K562 (cell line): Measurements from ENCODE around the gene KATNB1. TPM values are rescaled to one million over a fixed set of nuclear protein-coding genes. Genes with fewer than 3 reads are reported as not detected.

ENCODE experiments used
- CBX2 ChIP-seq: fragments of 200-600 bp; sonication (generic); IDR thresholded peaks from one replicate; pipeline ENCODE4 v1.6.1; 2012; ENCODE audit warnings: mild to moderate bottlenecking, low read length, inconsistent platforms; ENCODE audit not compliant: insufficient read depth, poor library complexity, severe bottlenecking
- ETV6 ChIP-seq, 3 experiments: fragments of 150-350 bp in 1 of 3; sonication (generic) in 1 of 3; formaldehyde crosslinking in 1 of 3; IDR thresholded peaks; 2 replicates each; pipeline versions ENCODE4 v1.6.1 to v1.8.0; 2014 to 2022; ENCODE audit warnings: borderline replicate concordance in 2 of 3, low read depth in 2 of 3, antibody characterized with exemption in 1 of 3, low read length in 1 of 3, mild to moderate bottlenecking in 1 of 3, missing genetic modification reagents in 1 of 3
- FOXJ2 ChIP-seq: fragments of 200-800 bp; sonication (Bioruptor generic); IDR thresholded peaks from 2 replicates; pipeline ENCODE4 v1.6.1; 2016; ENCODE audit warnings: missing genetic modification characterization, missing compliant biosample characterization
- NR2C1 ChIP-seq, 2 experiments: fragments of 450-650 bp; IDR thresholded peaks; 2 replicates each; pipeline ENCODE4 v1.6.1; 2017; ENCODE audit warnings: mild to moderate bottlenecking in 2 of 2, antibody characterized with exemption in 1 of 2, inconsistent platforms in 1 of 2, missing compliant biosample characterization in 1 of 2, missing genetic modification characterization in 1 of 2
- RBM25 ChIP-seq: fragments of 200-400 bp; formaldehyde crosslinking; IDR thresholded peaks from 2 replicates; pipeline ENCODE4 v1.6.1; 2018; ENCODE audit warnings: low read length, low read depth, moderate library complexity; ENCODE audit not compliant: severe bottlenecking
- TBL1XR1 ChIP-seq, 2 experiments: IDR thresholded peaks; 2 replicates each; pipeline ENCODE4 v1.6.1; 2012; ENCODE audit warnings: improper control_type of control experiment in 2 of 2, low read length in 2 of 2, mild to moderate bottlenecking in 1 of 2
- ZBTB7A ChIP-seq: IDR thresholded peaks from 2 replicates; pipeline ENCODE4 v1.6.1; 2011; ENCODE audit warnings: low read depth, mild to moderate bottlenecking, low read length, moderate library complexity, borderline replicate concordance; ENCODE audit not compliant: control insufficient read depth
- ZZZ3 ChIP-seq: fragments of 450-650 bp; IDR thresholded peaks from 2 replicates; pipeline ENCODE4 v1.6.1; 2016; ENCODE audit warnings: antibody characterized with exemption, mild to moderate bottlenecking, moderate library complexity
- polyA plus RNA-seq, 8 experiments: library from polyadenylated mRNA; depleted of rRNA in 4 of 8; stranded (reverse) in 5 of 8; unstranded in 3 of 8; fragments of >200 nt; fragmentation: Nextera tagmentation in 2 of 8; fragmentation: Illumina TruSeq in 1 of 8; extraction: Ambion mirVana in 2 of 8; extraction: Trizol in 1 of 8; gene quantifications; 2 replicates each; pipeline versions ENCODE4 v1.2.1 to v1.2.3, GENCODE V29; 2011 to 2014; ENCODE audit warnings: inconsistent platforms in 1 of 8, missing spikeins in 1 of 8
- total RNA-seq, 7 experiments: library from RNA; depleted of rRNA in 6 of 7; stranded (reverse); fragments of >200 nt in 6 of 7; fragmentation: Illumina TruSeq in 2 of 7; extraction: Trizol in 2 of 7; gene quantifications; 2 replicates each; pipeline versions ENCODE4 v1.2.1 to v1.2.3, GENCODE V29; 2011 to 2021; ENCODE audit warnings: low replicate concordance in 1 of 7
- TF ChIP-seq, protein P1 (sequence below): fragments of 250-450 bp; sonication (Bioruptor Pico); IDR thresholded peaks from 2 replicates; pipeline ENCODE4 v1.8.0; 2022; ENCODE audit warnings: inconsistent platforms
- TF ChIP-seq, protein P2 (sequence below): fragments of 200-600 bp; sonication (generic); IDR thresholded peaks from one replicate; pipeline ENCODE4 v1.6.1; 2012; ENCODE audit warnings: mild to moderate bottlenecking, low read depth, low read length, inconsistent platforms

The KATNB1 gene
- total and polyA plus RNA-seq, 9 of the 15 experiments (the other 6 are each of a cell fraction or from before 2014, with no cell fraction given), result 1.2 to 52.6 (median 21.9) TPM

DNA sequence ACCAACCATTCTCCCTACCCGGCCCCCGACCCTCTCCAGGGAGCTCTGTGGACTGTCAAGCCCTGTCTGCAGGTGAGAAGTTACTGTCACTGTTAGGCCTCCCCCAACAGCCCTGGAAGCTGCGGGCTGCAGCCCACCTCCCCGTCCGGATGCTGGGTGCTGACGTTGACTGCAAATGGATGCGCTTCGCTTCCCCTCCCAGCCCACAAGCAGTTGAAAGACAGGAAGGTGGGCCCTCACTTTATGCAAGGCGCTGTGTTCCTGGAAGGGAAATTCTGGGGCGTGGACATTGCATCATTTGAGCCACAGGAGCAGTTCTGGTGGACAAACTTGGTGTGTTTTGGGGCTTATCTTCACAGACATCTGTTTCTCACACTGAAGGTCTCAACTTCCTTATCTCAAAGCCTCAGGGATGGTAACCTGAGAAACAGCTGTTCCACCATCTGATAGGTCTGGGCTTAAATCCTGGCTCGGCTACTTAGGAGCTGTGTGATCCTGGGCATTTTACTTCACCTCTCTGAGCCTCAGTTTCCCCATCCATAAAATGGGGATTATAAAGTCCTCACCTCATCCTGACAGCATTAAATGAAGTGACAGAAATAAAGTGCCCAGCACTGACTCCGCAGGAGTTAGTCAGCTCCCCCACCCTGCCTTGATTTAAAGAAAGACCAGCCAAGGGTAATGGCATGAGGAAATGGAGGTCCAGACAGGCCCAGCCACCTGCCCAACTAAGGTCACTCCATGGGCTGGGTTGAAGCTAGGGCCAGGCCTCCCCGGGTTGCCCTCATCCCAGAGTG is 45.6 kb upstream of the KATNB1 start (continued):
- TF ChIP-seq RBM25 (peak; percentile 100), ZZZ3 (no peak), CBX2 (no peak), ZBTB7A (peak; percentile 63; the same call in 1 of the 2 replicates), ETV6 (IDR thresholded peaks at IDR 0.05; ENCODE audit: borderline replicate concordance in 1 of 2, low read depth in 2 of 2, low read length in 1 of 2) (peak; percentile 41 to 75; a peak in 2 of 4 replicates), ETV6 (CRISPR knock-in tag; IDR thresholded peaks at IDR 0.05; ENCODE audit: borderline replicate concordance) (no peak), FOXJ2 (tag) (peak; percentile 96), NR2C1 (IDR thresholded peaks at IDR 0.05) (peak; percentile 51; the same call in 1 of the 2 replicates), NR2C1 (tag; IDR thresholded peaks at IDR 0.05) (peak; percentile 88), TBL1XR1 (IDR thresholded peaks at IDR 0.05; ENCODE audit: low read length in 2 of 2) (peak; percentile 88 to 99; a peak in 3 of 4 replicates)
- TF ChIP-seq, protein P1, sequence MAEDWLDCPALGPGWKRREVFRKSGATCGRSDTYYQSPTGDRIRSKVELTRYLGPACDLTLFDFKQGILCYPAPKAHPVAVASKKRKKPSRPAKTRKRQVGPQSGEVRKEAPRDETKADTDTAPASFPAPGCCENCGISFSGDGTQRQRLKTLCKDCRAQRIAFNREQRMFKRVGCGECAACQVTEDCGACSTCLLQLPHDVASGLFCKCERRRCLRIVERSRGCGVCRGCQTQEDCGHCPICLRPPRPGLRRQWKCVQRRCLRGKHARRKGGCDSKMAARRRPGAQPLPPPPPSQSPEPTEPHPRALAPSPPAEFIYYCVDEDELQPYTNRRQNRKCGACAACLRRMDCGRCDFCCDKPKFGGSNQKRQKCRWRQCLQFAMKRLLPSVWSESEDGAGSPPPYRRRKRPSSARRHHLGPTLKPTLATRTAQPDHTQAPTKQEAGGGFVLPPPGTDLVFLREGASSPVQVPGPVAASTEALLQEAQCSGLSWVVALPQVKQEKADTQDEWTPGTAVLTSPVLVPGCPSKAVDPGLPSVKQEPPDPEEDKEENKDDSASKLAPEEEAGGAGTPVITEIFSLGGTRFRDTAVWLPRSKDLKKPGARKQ (CRISPR knock-in tag), result no peak
- TF ChIP-seq, protein P2, sequence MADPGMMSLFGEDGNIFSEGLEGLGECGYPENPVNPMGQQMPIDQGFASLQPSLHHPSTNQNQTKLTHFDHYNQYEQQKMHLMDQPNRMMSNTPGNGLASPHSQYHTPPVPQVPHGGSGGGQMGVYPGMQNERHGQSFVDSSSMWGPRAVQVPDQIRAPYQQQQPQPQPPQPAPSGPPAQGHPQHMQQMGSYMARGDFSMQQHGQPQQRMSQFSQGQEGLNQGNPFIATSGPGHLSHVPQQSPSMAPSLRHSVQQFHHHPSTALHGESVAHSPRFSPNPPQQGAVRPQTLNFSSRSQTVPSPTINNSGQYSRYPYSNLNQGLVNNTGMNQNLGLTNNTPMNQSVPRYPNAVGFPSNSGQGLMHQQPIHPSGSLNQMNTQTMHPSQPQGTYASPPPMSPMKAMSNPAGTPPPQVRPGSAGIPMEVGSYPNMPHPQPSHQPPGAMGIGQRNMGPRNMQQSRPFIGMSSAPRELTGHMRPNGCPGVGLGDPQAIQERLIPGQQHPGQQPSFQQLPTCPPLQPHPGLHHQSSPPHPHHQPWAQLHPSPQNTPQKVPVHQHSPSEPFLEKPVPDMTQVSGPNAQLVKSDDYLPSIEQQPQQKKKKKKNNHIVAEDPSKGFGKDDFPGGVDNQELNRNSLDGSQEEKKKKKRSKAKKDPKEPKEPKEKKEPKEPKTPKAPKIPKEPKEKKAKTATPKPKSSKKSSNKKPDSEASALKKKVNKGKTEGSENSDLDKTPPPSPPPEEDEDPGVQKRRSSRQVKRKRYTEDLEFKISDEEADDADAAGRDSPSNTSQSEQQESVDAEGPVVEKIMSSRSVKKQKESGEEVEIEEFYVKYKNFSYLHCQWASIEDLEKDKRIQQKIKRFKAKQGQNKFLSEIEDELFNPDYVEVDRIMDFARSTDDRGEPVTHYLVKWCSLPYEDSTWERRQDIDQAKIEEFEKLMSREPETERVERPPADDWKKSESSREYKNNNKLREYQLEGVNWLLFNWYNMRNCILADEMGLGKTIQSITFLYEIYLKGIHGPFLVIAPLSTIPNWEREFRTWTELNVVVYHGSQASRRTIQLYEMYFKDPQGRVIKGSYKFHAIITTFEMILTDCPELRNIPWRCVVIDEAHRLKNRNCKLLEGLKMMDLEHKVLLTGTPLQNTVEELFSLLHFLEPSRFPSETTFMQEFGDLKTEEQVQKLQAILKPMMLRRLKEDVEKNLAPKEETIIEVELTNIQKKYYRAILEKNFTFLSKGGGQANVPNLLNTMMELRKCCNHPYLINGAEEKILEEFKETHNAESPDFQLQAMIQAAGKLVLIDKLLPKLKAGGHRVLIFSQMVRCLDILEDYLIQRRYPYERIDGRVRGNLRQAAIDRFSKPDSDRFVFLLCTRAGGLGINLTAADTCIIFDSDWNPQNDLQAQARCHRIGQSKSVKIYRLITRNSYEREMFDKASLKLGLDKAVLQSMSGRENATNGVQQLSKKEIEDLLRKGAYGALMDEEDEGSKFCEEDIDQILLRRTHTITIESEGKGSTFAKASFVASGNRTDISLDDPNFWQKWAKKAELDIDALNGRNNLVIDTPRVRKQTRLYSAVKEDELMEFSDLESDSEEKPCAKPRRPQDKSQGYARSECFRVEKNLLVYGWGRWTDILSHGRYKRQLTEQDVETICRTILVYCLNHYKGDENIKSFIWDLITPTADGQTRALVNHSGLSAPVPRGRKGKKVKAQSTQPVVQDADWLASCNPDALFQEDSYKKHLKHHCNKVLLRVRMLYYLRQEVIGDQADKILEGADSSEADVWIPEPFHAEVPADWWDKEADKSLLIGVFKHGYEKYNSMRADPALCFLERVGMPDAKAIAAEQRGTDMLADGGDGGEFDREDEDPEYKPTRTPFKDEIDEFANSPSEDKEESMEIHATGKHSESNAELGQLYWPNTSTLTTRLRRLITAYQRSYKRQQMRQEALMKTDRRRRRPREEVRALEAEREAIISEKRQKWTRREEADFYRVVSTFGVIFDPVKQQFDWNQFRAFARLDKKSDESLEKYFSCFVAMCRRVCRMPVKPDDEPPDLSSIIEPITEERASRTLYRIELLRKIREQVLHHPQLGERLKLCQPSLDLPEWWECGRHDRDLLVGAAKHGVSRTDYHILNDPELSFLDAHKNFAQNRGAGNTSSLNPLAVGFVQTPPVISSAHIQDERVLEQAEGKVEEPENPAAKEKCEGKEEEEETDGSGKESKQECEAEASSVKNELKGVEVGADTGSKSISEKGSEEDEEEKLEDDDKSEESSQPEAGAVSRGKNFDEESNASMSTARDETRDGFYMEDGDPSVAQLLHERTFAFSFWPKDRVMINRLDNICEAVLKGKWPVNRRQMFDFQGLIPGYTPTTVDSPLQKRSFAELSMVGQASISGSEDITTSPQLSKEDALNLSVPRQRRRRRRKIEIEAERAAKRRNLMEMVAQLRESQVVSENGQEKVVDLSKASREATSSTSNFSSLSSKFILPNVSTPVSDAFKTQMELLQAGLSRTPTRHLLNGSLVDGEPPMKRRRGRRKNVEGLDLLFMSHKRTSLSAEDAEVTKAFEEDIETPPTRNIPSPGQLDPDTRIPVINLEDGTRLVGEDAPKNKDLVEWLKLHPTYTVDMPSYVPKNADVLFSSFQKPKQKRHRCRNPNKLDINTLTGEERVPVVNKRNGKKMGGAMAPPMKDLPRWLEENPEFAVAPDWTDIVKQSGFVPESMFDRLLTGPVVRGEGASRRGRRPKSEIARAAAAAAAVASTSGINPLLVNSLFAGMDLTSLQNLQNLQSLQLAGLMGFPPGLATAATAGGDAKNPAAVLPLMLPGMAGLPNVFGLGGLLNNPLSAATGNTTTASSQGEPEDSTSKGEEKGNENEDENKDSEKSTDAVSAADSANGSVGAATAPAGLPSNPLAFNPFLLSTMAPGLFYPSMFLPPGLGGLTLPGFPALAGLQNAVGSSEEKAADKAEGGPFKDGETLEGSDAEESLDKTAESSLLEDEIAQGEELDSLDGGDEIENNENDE, result no peak
